Measurements from ENCODE around the gene NSUN5. TPM values are rescaled to one million over a fixed set of nuclear protein-coding genes. Genes with fewer than 3 reads are reported as not detected.
"Not testable (repeated sequence)": the region's sequence is repeated elsewhere in the genome, so short reads cannot be mapped to it uniquely, and the experiment has no call there.

NSUN5 gene
- total RNA-seq, 4 donors from 2014 or later, result 18.2 to 27.7 (median 25.2) TPM

GRCh38 chr7:73313521-73313906 lies 4.9 kb upstream of the NSUN5 start:
- peaks cover 0 to 3% (median 0%) of the 10 kb centered on the region in 4 donors for H3K4me1 ChIP-seq
- no peak for DNase-seq
- H3K27ac ChIP-seq, result no peak overlapping the region
- H3K27me3 ChIP-seq, result no peaks in the 10 kb centered on the region
- H3K36me3 ChIP-seq, result no peaks in the 10 kb centered on the region
- TF ChIP-seq POLR2A (IDR thresholded peaks at IDR 0.05), result no peak
- TF ChIP-seq, protein P1, sequence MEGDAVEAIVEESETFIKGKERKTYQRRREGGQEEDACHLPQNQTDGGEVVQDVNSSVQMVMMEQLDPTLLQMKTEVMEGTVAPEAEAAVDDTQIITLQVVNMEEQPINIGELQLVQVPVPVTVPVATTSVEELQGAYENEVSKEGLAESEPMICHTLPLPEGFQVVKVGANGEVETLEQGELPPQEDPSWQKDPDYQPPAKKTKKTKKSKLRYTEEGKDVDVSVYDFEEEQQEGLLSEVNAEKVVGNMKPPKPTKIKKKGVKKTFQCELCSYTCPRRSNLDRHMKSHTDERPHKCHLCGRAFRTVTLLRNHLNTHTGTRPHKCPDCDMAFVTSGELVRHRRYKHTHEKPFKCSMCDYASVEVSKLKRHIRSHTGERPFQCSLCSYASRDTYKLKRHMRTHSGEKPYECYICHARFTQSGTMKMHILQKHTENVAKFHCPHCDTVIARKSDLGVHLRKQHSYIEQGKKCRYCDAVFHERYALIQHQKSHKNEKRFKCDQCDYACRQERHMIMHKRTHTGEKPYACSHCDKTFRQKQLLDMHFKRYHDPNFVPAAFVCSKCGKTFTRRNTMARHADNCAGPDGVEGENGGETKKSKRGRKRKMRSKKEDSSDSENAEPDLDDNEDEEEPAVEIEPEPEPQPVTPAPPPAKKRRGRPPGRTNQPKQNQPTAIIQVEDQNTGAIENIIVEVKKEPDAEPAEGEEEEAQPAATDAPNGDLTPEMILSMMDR (IDR thresholded peaks at IDR 0.05), result no peak
- no peak overlapping the region for H3K4me3 ChIP-seq
- H3K9me3 ChIP-seq, result no peaks in the 10 kb centered on the region

DNA sequence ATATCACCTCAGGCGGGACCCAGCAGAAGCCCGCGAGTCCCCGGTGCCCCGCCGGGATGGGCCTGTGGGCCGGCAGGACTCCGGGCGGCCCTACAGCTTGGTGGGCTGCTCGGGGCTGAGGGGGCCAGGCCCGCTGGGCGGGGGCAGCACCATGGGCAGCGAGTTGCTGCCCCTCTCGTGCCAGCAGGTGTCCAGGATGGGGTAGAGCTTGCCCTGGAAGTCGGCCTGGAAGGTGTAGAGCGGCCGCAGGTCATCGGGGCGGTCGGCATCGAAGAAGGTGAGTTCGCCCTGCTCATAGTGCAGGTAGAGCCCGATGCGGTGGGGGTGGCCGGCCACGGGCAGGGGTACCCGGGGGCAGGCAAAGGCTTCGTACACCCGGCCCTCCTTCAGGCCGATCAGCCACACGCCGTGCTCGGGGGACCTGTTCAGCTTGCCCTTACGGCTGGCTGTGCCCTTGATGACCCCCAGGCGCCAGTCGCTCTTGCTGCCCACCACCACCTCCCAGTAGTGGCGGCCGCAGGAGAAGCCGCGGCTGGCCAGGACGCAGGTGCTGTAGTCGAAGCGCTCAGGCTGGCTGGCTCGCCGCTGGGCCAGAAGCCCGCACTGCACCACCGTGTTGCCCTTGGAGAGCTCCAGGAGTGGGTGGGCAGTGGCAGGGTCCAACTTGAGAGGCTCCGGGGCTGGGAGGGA lies 4.3 kb upstream of the NSUN5 start:
- DNase-seq, result no peak
- no peaks in the 10 kb centered on the region for H3K36me3 ChIP-seq
- TF ChIP-seq, protein P1 (IDR thresholded peaks at IDR 0.05), result no peak
- TF ChIP-seq POLR2A (IDR thresholded peaks at IDR 0.05), result no peak
- peaks cover 0 to 3% (median 0%) of the 10 kb centered on the region in 4 donors for H3K4me1 ChIP-seq
- H3K27ac ChIP-seq, result no peak overlapping the region
- H3K4me3 ChIP-seq, result no peak overlapping the region
- no peaks in the 10 kb centered on the region for H3K27me3 ChIP-seq
- no peaks in the 10 kb centered on the region for H3K9me3 ChIP-seq

GRCh38 chr7:73311421-73311820 lies 2.8 kb upstream of the NSUN5 start:
- not testable (repeated sequence) for H3K4me1 ChIP-seq, H3K9me3 ChIP-seq, H3K4me3 ChIP-seq, DNase-seq, H3K36me3 ChIP-seq, H3K27ac ChIP-seq, H3K27me3 ChIP-seq

- TF ChIP-seq POLR2A (IDR thresholded peaks at IDR 0.05), result no peak
- TF ChIP-seq, protein P1 (IDR thresholded peaks at IDR 0.05), result no peak
- DNase-seq, result peak; percentile 20 to 55 (median 47)
- no peaks in the 10 kb centered on the region for H3K27me3 ChIP-seq
- H3K4me3 ChIP-seq, result peak overlapping the region; percentile 79 to 90 (median 81)
- H3K4me1 ChIP-seq, result peaks cover 0 to 8% (median 3%) of the 10 kb centered on the region in 4 donors
- H3K9me3 ChIP-seq, result no peaks in the 10 kb centered on the region
- H3K36me3 ChIP-seq, result peaks cover 0 to 29% (median 0%) of the 10 kb centered on the region in 3 donors
- H3K27ac ChIP-seq, result peak overlapping the region; percentile 59 to 80 (median 66)
Observed at GRCh38 chr7:73308074-73308664, 457 bp downstream of the NSUN5 start.

GRCh38 chr7:73307436-73307835 lies 1.2 kb downstream of the NSUN5 start:
- H3K27me3 ChIP-seq, result no peaks in the 10 kb centered on the region
- peaks cover 0 to 8% (median 3%) of the 10 kb centered on the region in 4 donors for H3K4me1 ChIP-seq
- H3K36me3 ChIP-seq, result peaks cover 0 to 34% (median 0%) of the 10 kb centered on the region in 3 donors
- no peak overlapping the region for H3K27ac ChIP-seq
- peak overlapping the region in 2 of 4 donors; percentile 79 to 90 for H3K4me3 ChIP-seq
- TF ChIP-seq, protein P1 (IDR thresholded peaks at IDR 0.05), result no peak
- H3K9me3 ChIP-seq, result no peaks in the 10 kb centered on the region
- DNase-seq, result peak in 1 of 3 donors; percentile 36

- peaks cover 0 to 34% (median 0%) of the 10 kb centered on the region in 3 donors for H3K36me3 ChIP-seq
- H3K27me3 ChIP-seq, H3K4me1 ChIP-seq, H3K4me3 ChIP-seq, H3K27ac ChIP-seq, DNase-seq, H3K9me3 ChIP-seq: not testable (repeated sequence)
Observed at GRCh38 chr7:73304612-73305387, 3.8 kb downstream of the NSUN5 start.
